NCI-H2227 (cell line): ENCODE results near the gene VWA8.
A peak's percentile ranks its signal among the peaks of the same experiment; 100 is the strongest.
"Not testable (repeated sequence)": the region's sequence is repeated elsewhere in the genome, so short reads cannot be mapped to it uniquely, and the experiment has no call there.

ENCODE experiments used
- DNase-seq: peaks from one replicate; lab custom pipeline; 2025; ENCODE audit not compliant: unreplicated experiment; lab: John Stamatoyannopoulos, UW

The VWA8 gene

DNA sequence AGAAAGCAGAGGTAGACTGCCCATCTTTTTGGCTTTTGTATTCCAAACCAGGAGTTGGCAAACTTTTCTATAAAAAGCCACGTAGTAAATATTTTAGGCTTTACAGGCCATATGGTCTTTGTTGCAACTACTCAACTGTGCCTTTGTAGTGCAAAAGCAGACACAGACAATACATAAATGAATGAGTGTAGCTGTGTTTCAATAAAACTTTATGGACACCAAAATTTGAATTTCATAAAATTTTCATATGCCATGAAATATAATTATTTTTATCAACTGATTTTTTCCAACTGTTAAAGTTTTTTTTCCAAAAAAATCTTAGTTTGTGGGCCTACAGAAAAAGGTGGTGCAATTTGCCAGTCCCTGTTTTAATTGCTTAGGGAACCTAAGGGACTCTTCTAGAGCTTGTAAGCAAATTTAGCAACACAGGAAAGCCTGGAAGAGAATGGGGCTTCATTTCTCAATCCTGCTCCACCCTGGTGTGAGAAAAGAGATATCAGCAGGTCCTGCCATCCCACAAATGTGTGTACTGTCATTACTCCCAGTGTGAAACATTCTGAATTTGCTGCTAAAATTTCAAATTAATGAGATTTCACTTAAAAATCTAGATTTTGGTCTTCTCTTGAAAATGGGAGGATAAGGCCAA, 309.4 kb downstream of the VWA8 start:
- no peak for DNase-seq

DNA sequence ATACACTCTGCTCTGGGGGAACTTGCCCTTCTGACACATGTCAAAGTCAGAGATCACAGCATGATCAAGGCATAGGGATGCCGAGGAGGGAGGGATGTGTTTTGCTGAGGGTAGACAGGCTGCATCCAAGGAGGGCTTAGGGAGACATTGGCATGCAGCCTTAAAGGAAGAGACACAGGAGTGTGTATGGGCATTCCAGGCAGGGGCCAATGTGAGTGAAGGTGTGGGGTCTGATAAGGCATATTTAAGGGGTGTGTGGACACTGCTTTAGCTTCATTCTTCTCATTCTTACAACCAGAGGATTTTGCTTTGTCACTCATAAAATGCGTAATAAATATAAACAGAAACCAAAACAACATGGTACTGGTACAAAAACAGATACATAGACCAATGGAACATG, 310.2 kb downstream of the VWA8 start:
- no peak for DNase-seq

DNA sequence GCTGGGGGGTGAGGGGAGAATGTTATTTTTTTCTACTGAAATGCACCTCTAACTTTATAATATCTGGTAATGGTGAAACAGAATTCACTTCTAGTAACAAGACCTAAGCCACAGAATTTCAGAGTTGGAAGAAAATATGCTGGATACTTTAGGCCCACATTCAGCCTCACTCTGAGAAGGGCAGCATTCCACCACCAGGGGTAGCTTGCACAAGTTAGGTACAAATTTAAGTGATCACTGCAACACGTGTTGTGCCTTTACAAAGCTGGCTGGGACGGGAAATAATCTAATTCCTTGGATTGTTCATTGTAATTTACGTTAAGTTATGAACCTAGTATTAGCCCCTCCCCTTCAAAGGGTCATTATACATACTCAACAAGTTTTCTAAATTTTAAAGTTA, 311.2 kb downstream of the VWA8 start:
- DNase-seq = peak; percentile 1

DNA sequence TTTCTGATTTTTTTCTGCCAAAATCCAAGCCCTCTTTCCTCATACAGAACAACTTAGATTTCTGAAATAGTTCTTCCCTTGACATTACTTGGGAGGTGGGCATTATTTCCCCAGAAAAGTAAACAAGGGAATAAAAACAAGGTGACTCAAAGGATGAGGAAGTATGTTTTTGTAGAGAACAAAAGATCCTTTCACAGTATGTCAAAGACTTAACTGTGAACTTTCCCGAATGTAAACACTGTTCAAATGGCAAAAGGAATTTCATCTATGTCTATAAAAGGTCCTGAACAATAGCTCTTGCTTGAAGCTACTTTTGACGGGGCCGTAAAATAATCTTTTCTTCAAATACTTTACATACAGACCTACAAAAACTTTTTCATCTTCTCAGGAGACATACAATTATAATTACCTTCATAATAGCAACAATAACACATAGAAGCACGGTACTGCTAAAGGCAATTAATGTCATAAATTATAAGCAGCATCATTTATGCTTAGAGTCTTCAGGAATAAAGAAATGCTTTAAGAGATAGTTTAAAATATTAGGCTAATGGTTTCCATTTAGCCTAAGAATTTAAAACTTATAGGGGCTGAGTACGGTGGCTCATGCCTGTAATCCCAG, 312.5 kb downstream of the VWA8 start:
- DNase-seq = no peak

DNA sequence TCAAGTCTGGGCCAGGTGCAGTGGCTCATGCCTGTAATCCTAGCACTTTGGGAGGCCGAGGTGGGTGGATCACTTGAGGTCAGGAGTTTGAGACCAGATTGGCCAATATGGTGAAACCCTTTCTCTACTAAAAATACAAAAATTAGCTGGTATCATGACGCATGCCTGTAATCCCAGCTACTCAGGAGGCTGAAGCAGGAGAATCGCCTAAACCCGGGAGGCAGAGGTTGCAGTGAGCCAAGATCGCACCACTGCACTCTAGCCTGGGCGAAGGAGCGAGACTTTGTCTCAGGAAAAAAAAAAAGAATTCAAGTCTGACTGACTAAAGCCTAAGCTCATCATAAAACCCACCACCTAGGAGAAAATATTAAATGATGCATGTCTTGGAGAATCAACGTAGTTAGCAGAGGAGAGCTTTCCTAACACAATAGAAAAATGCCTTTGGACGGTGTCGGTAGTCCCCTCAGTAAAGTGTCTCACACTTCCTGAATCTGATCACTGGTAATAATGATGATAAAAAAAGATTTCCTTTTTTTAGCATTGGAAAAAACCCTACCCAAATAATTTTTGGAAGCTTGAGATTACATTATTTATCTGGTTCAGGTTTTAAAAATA, 313.1 kb downstream of the VWA8 start:
- DNase-seq = not testable (repeated sequence)

DNA sequence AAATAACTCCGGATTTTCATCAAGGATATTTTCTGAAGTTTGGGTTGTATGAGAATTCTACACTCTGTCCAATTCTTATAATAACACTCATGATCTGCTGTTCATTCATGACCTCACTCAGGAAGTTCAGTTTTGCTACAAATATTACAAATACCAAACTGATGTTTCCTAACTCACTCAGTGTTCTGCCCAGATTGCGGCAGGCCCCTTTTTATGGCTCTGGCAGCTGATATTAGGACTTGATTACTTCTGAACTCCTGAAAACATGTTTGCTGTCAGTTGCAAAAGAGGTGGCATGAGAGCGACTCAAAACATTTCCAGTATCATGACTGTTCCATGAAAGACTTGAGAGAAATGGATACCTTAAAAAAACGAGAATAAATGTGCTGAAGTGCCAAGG, 315.6 kb downstream of the VWA8 start:
- DNase-seq = no peak

DNA sequence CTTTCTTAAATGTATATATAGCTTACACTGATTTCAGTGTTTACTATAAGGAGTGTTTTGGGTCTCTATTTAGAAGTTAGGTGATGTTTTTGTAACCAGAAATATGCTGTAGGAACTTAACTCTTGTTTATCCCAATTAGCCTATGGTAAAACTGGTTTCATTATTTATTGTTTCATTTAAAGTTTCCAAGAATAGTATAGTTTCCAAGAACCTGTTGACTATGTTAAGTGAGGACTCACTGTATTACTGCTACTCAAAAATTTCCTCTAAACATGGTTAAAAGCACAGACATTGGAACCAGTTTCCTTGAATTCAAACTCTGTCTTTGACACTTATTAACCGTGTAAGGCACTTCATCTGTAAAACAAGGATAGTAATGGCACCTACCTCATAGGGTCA, 316.2 kb downstream of the VWA8 start:
- DNase-seq = no peak

DNA sequence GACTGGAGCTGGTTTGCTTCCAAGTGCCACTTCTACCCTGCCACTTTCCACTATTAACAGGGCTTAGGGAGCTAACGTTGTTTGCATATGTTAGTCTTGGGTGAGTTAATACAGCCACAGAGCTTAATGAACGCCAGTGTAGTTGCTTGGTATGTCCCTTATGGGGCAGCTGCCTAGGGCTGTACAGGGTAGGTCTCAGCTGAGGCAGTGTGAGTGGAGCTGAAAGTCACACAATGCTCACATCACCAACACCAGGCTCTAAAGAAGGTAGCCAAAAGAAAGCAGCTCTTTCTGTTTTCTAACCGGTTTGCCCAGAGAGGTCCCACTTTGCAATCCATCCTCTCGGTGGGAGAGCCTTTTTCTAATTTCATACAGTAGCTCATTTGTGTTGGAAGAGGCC, 317.4 kb downstream of the VWA8 start:
- DNase-seq = no peak

DNA sequence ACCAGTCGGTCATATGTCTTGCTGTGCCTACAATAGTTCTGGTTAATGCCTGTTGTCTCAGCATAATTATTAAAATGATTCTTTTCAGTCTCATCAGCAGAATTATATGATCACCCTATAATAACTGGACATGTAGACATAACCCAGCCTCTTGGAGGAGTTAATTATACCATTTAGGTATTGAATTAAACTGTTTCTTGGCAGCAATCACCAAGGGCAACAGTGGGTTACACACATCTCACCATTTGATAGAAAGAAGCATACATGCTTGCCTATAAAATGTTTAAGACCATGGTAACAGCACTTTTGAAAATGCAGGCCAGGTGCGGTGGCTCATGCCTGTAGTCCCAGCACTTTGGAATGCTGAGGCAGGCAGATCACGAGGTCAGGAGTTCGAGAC, 318.9 kb downstream of the VWA8 start:
- DNase-seq = peak; percentile 20

DNA sequence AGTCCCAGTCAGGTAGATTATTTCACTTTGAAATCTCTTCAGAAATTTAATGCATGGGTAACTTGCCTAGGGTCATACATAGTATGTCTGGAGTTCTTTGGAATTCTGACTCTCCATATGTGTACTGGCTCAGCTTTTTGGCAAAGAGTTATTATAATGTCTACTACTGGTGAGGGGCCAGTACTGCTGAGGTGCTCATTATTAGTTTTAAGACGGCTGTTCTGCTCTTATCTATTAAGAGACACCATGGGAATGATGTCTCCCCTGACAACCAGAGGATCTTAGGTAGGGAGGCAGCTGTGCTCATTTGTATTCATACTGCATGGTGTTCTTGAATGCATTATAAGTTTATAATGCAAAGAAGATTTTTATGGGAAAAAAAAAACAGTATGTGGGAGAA, 319.5 kb downstream of the VWA8 start:
- no peak for DNase-seq

DNA sequence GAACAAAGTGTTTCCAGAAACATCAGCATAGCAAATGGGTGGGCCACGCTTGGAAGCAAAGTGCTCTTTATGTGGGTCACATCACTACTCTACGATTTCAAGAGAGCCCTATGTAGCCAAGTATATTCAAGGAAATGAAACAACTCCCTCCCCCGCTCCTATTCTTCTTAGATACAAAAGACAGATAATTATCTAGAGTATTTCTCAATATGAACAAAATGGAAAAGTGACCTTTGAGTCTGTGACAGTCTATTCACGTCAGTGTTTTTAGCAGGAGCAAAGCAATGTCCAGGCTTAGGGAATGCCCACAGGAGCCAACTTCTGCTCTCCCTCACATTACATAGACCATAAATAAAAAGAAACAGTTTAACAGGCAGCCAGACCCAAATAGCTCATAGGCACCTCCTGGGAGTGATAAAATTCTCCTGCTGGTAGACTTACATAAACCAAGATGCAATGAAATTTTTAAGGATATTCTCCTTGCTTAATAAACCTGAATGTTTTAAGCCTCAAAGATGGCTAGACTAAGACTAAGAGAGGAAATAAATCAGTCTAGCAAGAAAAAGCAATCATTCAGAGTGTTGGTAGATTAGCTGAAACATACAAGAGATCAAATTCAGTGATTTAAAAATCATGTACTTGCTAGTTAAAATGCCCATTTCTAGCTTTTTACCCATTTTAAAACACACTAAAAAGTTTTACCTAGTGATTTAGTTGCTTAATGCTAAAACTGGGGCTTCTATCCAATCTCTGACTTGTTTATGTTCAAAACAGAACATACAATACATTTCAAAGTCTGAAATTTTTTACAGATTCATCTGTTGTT, 320.7 kb downstream of the VWA8 start:
- peak; percentile 42 for DNase-seq

DNA sequence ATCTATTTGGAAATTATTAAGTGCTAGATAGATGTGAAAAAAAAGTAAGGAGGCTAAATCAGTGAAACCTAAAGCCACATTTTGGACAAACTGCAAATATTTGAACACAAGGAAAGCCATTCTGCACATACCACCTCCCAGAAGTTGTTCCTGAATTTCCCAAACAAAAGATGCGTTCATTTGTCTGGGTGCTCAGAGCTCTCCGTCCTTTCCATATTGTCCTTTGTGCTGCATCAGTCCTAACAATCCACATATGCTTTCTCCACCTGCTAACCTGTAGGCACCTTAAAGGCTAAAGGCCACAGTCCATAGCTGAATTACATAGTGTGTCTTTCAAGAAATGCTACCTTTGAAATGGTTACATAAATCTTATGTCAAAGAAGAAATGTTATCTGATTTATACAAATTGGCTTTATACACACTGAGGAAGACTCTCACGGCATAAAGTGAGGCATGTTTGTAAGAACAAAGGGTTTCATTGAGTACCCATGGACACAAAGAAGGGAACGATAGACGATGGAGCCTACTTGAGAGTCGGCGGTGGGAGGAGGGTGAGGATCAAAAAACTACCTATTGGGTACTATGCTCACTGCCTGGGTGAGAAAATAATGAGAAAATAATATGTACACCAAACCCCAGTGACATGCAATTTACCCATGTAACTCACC, 321.5 kb downstream of the VWA8 start:
- no peak for DNase-seq

DNA sequence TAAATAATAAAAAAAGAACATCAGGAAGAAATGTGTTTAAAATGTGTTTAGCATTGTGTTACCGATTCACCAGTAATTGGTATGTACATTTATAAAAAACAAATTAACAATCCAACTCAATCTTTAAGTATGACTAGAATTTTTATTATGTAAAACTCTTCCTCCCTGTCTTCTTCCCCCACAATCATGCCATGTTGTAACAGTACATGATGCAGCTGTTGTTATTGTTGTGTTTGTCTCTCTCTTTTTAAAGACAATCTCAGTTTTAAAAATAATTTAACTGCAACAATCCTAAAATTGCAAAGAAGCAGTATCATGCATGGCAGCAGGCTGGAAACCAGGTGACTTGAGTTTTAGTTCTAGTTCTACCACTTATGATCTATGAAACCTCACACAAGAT, 323.3 kb downstream of the VWA8 start:
- DNase-seq = no peak

DNA sequence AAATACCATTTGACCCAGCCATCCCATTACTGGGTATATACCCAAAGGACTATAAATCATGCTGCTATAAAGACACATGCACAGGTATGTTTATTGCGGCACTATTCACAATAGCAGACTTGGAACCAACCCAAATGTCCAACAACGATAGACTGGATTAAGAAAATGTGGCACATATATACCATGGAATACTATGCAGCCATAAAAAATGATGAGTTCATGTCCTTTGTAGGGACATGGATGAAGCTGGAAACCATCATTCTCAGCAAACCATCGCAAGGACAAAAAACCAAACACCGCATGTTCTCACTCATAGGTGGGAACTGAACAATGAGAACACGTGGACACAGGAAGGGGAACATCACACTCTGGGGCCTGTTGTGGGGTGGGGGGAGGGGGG, 323.9 kb downstream of the VWA8 start:
- not testable (repeated sequence) for DNase-seq

DNA sequence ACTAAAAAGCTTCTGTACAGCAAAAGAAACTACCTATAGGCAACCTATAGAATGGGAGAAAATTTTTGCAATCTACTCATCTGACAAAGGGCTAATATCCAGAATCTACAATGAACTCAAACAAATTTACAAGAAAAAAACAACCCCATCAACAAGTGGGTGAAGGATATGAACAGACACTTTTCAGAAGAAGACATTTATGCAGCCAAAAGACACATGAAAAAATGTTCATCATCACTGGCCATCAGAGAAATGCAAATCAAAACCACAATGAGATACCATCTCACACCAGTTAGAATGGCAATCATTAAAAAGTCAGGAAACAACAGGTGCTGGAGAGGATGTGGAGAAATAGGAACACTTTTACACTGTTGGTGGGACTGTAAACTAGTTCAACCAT, 324.3 kb downstream of the VWA8 start:
- DNase-seq = not testable (repeated sequence)

DNA sequence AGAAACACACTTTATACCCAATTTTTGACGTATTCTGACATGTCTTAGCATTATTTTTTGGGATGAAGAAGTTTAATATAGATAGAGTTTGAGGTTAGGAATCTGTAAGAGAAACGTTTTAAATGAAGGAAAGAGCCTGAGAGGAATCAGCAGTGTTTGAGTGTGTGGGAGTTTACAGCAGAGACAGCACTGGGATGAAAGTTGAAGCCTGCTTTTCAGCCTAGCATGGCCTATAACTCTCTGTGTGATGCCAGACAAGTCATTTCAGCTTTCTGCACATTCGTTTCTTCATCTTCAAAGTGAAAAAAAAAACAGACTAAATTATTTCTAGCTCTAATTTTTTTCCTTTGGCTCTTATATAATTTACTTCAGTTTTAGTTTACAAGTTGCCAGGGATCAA, 326.5 kb downstream of the VWA8 start:
- DNase-seq = no peak

DNA sequence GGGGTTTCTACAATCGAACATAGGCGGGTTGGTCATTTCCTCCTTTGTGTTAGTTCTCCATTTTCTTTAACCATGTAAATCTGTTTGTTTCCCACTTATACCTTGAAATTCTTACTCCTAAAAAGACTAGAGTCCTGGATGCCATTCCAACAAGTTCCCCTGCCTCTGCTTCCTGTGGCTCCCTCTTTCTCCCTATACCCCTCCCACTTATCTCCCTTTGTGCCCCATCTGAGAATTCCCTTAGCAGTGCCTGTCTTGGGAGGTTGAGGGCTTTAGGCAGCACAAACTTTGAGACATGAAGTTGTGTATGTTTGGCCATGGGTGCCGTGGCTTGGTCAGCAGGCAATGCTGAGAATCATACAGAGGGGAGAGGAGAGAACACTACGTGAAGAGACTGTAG, 327.1 kb downstream of the VWA8 start:
- DNase-seq = no peak

DNA sequence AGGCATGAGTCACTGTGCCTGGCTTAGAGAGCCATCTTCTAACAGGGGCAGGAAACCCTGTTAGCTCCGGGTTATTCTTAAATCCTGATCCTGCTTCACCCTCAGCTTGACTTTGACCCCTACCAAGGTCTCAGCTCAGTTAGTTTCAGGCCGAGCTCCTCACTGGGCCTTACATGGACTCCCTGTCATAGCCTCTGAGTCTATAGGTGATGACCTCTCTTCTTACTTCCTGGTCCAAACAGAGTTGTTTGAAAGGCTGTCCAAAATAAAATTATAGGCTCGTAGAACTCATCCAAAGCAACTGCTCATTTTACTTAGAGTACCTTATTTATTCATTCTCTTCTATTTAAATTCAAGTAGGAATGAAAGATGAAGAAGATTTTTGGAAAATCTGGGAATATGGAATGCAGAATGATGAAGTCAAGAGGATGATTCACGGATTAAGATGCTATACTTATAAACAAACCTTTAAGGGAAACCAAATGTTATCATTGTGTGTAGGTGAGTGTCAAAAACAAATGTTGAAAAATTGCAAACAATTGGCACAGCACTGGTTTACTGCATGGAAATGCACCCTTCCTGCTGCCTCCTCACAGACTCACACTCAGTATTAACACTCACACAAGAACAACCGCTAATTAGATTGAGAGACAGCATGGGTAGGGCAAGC, 329.5 kb downstream of the VWA8 start:
- no peak for DNase-seq

DNA sequence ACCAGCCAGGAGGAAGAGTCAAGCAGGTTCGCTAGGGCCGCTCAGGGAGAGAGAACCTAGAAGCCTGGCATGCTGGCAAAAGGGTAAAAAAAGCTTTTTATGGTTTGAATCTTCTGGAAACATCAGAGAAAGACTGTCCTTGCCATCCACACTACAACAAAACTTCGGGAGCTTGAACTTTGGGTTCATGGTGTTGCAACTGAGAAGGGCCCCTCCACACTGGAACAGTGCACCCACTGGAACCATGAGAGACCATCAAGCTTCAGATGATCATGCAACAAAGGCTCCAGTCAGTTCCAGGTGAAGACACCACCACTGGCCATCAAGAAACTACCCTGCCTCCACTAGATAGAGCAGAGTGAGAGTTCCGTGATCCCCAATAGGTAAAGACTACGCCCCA, 333.5 kb downstream of the VWA8 start:
- DNase-seq = no peak

DNA sequence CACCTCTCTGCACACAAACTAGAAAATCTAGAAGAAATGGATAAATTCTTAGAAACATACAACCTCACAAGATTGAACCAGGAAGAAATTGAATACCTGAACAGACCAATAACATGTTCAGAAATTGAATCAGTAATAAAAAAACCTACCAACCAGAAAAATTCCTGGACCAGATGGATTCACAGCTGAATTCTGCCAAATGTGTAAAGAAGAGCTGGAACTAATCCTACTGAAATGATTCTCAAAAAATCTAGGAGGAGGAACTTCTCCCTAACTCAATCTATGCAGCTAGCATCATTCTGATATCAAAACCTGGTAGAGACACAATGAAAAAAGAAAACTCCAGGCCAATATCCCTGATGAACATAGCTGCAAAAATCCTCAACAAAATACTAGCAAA, 336.9 kb downstream of the VWA8 start:
- DNase-seq = no peak
